Right lobe of liver (tissue), 4 donors: Measurements from ENCODE around the gene TMEM171.

Experiments
- POLR2A ChIP-seq: fragments of 450-650 bp; IDR thresholded peaks from one replicate; pipeline ENCODE4 v1.6.1; 2017; ENCODE audit warnings: antibody characterized with exemption, mild to moderate bottlenecking
- TF ChIP-seq, protein P1 (sequence below), 4 donors: fragments of 200-600 bp in 3 of 4; fragments of 450-650 bp in 1 of 4; IDR thresholded peaks; one replicate each; pipeline versions ENCODE4 v1.5.1 to v1.8.0; 2016 to 2022; ENCODE audit warnings: antibody characterized with exemption in 4 of 4, mild to moderate bottlenecking in 2 of 4
- donor health status: DM: no; HTN: no; CAD: no.
- donor health status: DM: no; HTN: no; CAD: no.
- donor health status: DM: no; HTN: yes; CAD: no.

DNA sequence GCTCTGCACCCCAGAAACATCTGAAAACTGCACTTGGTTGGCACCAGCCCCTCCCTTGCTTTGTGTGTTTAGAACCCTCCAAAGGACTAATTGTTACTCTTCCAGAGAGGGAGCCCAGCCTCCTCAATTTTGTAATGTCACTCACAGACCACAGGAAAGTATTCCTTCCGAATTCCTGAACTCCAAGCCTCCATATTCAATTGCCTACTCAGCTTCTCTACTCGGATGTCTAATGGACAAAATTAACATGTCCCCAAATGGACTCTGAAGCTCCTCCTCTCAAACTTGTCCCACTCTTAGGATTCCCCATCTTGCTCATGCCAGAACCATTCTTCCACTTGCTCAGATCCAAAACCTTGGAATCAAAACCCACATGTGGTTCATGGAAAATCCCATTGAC is 3.9 kb upstream of the TMEM171 start:
- TF ChIP-seq, protein P1, sequence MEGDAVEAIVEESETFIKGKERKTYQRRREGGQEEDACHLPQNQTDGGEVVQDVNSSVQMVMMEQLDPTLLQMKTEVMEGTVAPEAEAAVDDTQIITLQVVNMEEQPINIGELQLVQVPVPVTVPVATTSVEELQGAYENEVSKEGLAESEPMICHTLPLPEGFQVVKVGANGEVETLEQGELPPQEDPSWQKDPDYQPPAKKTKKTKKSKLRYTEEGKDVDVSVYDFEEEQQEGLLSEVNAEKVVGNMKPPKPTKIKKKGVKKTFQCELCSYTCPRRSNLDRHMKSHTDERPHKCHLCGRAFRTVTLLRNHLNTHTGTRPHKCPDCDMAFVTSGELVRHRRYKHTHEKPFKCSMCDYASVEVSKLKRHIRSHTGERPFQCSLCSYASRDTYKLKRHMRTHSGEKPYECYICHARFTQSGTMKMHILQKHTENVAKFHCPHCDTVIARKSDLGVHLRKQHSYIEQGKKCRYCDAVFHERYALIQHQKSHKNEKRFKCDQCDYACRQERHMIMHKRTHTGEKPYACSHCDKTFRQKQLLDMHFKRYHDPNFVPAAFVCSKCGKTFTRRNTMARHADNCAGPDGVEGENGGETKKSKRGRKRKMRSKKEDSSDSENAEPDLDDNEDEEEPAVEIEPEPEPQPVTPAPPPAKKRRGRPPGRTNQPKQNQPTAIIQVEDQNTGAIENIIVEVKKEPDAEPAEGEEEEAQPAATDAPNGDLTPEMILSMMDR (IDR thresholded peaks at IDR 0.05) = no peak
- TF ChIP-seq POLR2A = no peak
